Fibroblast of lung (primary cell): ENCODE data around the gene PCSK5. TPM values are rescaled to one million over a fixed set of nuclear protein-coding genes. Genes with fewer than 3 reads are reported as not detected.

ENCODE experiments used
- DNase-seq, 2 donors: peaks; one replicate each; pipeline versions ENCODE4 v3.0.0 to v3.0.0-alpha.2; 2010; ENCODE audit warnings: low read depth in 2 of 2
- H2AFZ ChIP-seq: 2 replicates; pipeline ENCODE4 v1.5.1; 2012; ENCODE audit warnings: low read length, control low read depth, inconsistent platforms
- H3K27ac ChIP-seq: 2 replicates; pipeline ENCODE4 v1.5.1; 2011; ENCODE audit warnings: low read length, control low read depth; ENCODE audit not compliant: insufficient read depth
- H3K27me3 ChIP-seq: 2 replicates; pipeline ENCODE4 v1.5.1; 2011; ENCODE audit warnings: mild to moderate bottlenecking, low read length; ENCODE audit not compliant: control insufficient read depth, insufficient read depth
- H3K36me3 ChIP-seq: 2 replicates; pipeline ENCODE4 v1.5.1; 2011; ENCODE audit warnings: low read length; ENCODE audit not compliant: control insufficient read depth, insufficient read depth
- H3K4me1 ChIP-seq: 2 replicates; pipeline ENCODE4 v1.5.1; 2011; ENCODE audit warnings: low read length; ENCODE audit not compliant: control insufficient read depth, insufficient read depth; ENCODE audit errors: extremely low read depth
- H3K4me2 ChIP-seq: 2 replicates; pipeline ENCODE4 v1.5.1; 2011; ENCODE audit warnings: low read length, control low read depth; ENCODE audit not compliant: insufficient read depth; ENCODE audit errors: extremely low read depth
- H3K4me3 ChIP-seq, 4 experiments: fragments of 200-600 bp in 1 of 4; sonication (generic) in 1 of 4; replicated peaks in 1 of 4; 2 replicates each; pipeline ENCODE4 v1.5.1; 2011 to 2016; ENCODE audit warnings: low read length in 4 of 4, low read depth in 3 of 4, mild to moderate bottlenecking in 3 of 4, control low read depth in 2 of 4, inconsistent platforms in 1 of 4, mixed read lengths in 1 of 4; ENCODE audit not compliant: insufficient read depth in 1 of 4; ENCODE audit errors: control extremely low read depth in 1 of 4
- H3K79me2 ChIP-seq: 2 replicates; pipeline ENCODE4 v1.5.1; 2012; ENCODE audit warnings: mild to moderate bottlenecking, low read length, inconsistent platforms; ENCODE audit not compliant: control insufficient read depth, insufficient read depth
- H3K9ac ChIP-seq: 2 replicates; pipeline ENCODE4 v1.5.1; 2011; ENCODE audit warnings: mild to moderate bottlenecking, low read length, control low read depth; ENCODE audit not compliant: insufficient read depth
- H3K9me3 ChIP-seq: 2 replicates; pipeline ENCODE4 v1.5.1; 2012; ENCODE audit warnings: low read depth, low read length; ENCODE audit not compliant: control insufficient read depth, insufficient read depth
- H4K20me1 ChIP-seq: 2 replicates; pipeline ENCODE4 v1.5.1; 2011; ENCODE audit warnings: low read length; ENCODE audit not compliant: control insufficient read depth, insufficient read depth; ENCODE audit errors: extremely low read depth
- CTCF ChIP-seq, 2 donors: IDR thresholded peaks in 1 of 2; conservative IDR thresholded peaks in 1 of 2; 1 replicate in 1 of 2; 2 replicates in 1 of 2; pipeline ENCODE4 v1.5.1; 2011 to 2012; ENCODE audit warnings: low read length in 2 of 2, control low read depth in 1 of 2, inconsistent platforms in 1 of 2, low read depth in 1 of 2, mild to moderate bottlenecking in 1 of 2
- EZH2 ChIP-seq: IDR thresholded peaks from 2 replicates; pipeline ENCODE4 v1.5.1; 2012; ENCODE audit warnings: low read length, control low read depth, mild to moderate bottlenecking; ENCODE audit errors: missing control alignments
- polyA plus RNA-seq, 2 donors: library from polyadenylated mRNA; depleted of rRNA in 1 of 2; stranded (reverse) in 1 of 2; unstranded in 1 of 2; fragments of >200 nt; gene quantifications; 2 replicates each; pipeline ENCODE4 v1.2.1, GENCODE V29; 2011 to 2012; ENCODE audit warnings: missing spikeins in 1 of 2
- total RNA-seq: library from RNA; depleted of rRNA; stranded (reverse); fragments of >200 nt; gene quantifications from 2 replicates; pipeline ENCODE4 v1.2.1, GENCODE V29; 2014

PCSK5 gene
- total and polyA plus RNA-seq, 2 donors (not counting 1 experiment from before 2014, with no cell fraction given): 3.1 to 4.8 TPM

DNA sequence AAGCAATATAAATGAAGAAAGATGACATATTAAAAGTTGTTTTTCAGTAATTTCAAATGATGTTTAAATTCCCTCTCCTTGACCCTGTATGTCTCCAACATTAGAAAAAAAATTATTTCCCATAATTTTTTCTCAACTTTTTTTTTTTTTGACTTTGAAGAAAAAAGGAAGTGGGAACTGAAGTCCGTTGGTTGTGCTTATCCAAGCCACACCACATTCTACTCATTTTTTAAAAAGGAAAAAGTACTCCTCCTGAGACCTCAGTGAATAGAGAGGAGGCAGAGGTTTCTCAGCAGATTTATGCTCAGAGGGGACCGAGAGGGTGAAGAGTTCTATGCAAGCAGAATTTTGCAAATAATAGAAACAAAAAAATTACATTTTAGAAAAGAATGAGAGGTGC, 123.3 kb downstream of the PCSK5 start:
- H3K4me3 ChIP-seq: no peak overlapping the region
- H3K4me1 ChIP-seq: no peaks in the 10 kb centered on the region
- no peaks in the 10 kb centered on the region for H3K79me2 ChIP-seq
- TF ChIP-seq EZH2 (no peak), CTCF (conservative IDR thresholded peaks at IDR 0.05 in 1 of 2, IDR thresholded peaks at IDR 0.05 in 1 of 2; ENCODE audit: low read depth in 1 of 2, low read length in 2 of 2) (no peak)
- no peak overlapping the region for H2AFZ ChIP-seq
- no peak overlapping the region for H3K9ac ChIP-seq
- H3K4me2 ChIP-seq: no peak overlapping the region
- no peaks in the 10 kb centered on the region for H3K9me3 ChIP-seq
- no peaks in the 10 kb centered on the region for H3K36me3 ChIP-seq
- no peak for DNase-seq
- H3K27me3 ChIP-seq: no peaks in the 10 kb centered on the region
- H4K20me1 ChIP-seq: no peaks in the 10 kb centered on the region
- no peak overlapping the region for H3K27ac ChIP-seq

DNA sequence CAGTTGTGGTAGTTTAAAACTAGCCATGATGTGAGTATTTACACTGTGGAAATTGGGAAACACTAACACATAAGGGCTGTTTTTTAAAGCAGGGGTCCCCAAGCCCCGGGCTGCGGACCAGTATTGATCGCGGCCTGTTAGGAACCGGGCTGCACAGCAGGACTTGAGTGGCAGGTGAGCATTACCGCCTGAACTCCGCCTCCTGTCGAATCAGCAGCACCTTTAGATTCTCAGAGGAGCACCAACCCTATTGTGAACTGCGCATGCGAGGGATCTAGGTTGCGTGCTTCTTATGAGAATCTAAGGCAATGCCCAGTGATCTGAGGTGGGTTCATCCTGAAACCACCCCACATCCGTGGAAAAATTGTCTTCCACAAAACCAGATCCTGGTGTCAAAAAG, 127.8 kb downstream of the PCSK5 start:
- H3K36me3 ChIP-seq: no peaks in the 10 kb centered on the region
- H4K20me1 ChIP-seq: no peaks in the 10 kb centered on the region
- no peaks in the 10 kb centered on the region for H3K27me3 ChIP-seq
- no peak overlapping the region for H3K27ac ChIP-seq
- no peaks in the 10 kb centered on the region for H3K9me3 ChIP-seq
- TF ChIP-seq EZH2 (no peak), CTCF (conservative IDR thresholded peaks at IDR 0.05 in 1 of 2, IDR thresholded peaks at IDR 0.05 in 1 of 2; ENCODE audit: low read depth in 1 of 2, low read length in 2 of 2) (no peak)
- no peaks in the 10 kb centered on the region for H3K4me1 ChIP-seq
- no peaks in the 10 kb centered on the region for H3K79me2 ChIP-seq
- H3K4me2 ChIP-seq: no peak overlapping the region
- DNase-seq: no peak
- H3K4me3 ChIP-seq: no peak overlapping the region
- no peak overlapping the region for H2AFZ ChIP-seq
- no peak overlapping the region for H3K9ac ChIP-seq

DNA sequence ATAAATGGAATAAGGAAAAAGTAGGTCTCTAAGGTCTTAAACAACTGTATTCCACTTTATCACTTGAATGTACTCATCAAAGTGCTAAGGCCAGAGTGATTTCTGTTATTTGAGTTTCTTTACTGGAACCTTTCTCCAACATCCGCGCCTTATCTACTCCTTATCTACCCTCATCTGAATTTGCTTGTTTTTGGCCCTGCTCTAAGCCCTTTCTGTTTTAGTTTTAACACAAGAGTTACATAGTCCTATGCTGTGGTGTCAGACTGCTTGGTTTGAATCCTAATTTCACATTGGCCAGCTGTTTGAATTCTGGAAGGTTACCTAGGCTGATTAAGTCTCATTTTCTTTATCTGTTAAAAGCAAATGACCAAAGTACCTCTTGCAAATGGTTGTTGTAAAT, 128.3 kb downstream of the PCSK5 start:
- peak in 1 of 2 donors; percentile 19 for DNase-seq
- Histone ChIP-seq H3K9ac (no peak overlapping the region), H3K4me2 (no peak overlapping the region), H4K20me1 (no peaks in the 10 kb centered on the region), H3K9me3 (no peaks in the 10 kb centered on the region), H3K79me2 (no peaks in the 10 kb centered on the region), H3K27ac (no peak overlapping the region), H3K4me3 (no peak overlapping the region), H2AFZ (no peak overlapping the region), H3K4me1 (no peaks in the 10 kb centered on the region), H3K27me3 (no peaks in the 10 kb centered on the region), H3K36me3 (no peaks in the 10 kb centered on the region)
- TF ChIP-seq EZH2: no peak
- TF ChIP-seq CTCF (conservative IDR thresholded peaks at IDR 0.05 in 1 of 2, IDR thresholded peaks at IDR 0.05 in 1 of 2; ENCODE audit: low read depth in 1 of 2, low read length in 2 of 2): no peak
